Stimulated activated naive CD8-positive, alpha-beta T cell treated with anti-CD3 and anti-CD28 coated beads, Interleukin-15, amount 100 ng/mL, for 72 hours (primary cell): ENCODE data around the gene MICB.
A peak's percentile ranks its signal among the peaks of the same experiment; 100 is the strongest.

Experiments
- ATAC-seq: fragments of 150-1000 bp; cut with Tn5 transposase; 2 replicates; pipeline ENCODE4 v1.10.0; 2021; ENCODE audit warnings: mild to moderate bottlenecking, moderate library complexity
- DNase-seq, 2 donors: peaks; one replicate each; pipeline ENCODE4 v3.0.0; 2021 to 2022
- H3K27ac Mint-ChIP-seq, 2 donors: one replicate each; pipeline ENCODE4 v1.8.0; 2022; ENCODE audit warnings: mild to moderate bottlenecking in 2 of 2, mixed read lengths in 2 of 2, moderate library complexity in 2 of 2
- H3K27me3 Mint-ChIP-seq: one replicate; pipeline ENCODE4 v1.8.0; 2022; ENCODE audit warnings: mixed read lengths
- H3K4me1 Mint-ChIP-seq: one replicate; pipeline ENCODE4 v1.8.0; 2022; ENCODE audit warnings: mild to moderate bottlenecking, mixed read lengths
- H3K4me3 Mint-ChIP-seq, 2 donors: one replicate each; pipeline ENCODE4 v1.8.0; 2022; ENCODE audit warnings: mild to moderate bottlenecking in 2 of 2, mixed read lengths in 2 of 2, moderate library complexity in 1 of 2
- H3K9me3 Mint-ChIP-seq, 2 donors: one replicate each; pipeline ENCODE4 v1.8.0; 2022; ENCODE audit warnings: mixed read lengths in 2 of 2

The MICB gene

GRCh38 chr6:31525553-31525931, 27.6 kb downstream of the MICB start:
- H3K9me3 Mint-ChIP-seq: no peaks in the 10 kb centered on the region
- H3K27ac Mint-ChIP-seq: no peak overlapping the region
- no peaks in the 10 kb centered on the region for H3K27me3 Mint-ChIP-seq
- ATAC-seq (no peak), DNase-seq (no peak)
- H3K4me3 Mint-ChIP-seq: no peak overlapping the region
- H3K4me1 Mint-ChIP-seq: peaks cover 8% of the 10 kb centered on the region

GRCh38 chr6:31525932-31526591, 28.1 kb downstream of the MICB start:
- DNase-seq: no peak
- H3K4me1 Mint-ChIP-seq: peaks cover 13% of the 10 kb centered on the region
- no peaks in the 10 kb centered on the region for H3K27me3 Mint-ChIP-seq
- no peak for ATAC-seq
- no peak overlapping the region for H3K4me3 Mint-ChIP-seq
- peak overlapping the region in 1 of 2 donors; percentile 4 for H3K27ac Mint-ChIP-seq
- no peaks in the 10 kb centered on the region for H3K9me3 Mint-ChIP-seq

DNA sequence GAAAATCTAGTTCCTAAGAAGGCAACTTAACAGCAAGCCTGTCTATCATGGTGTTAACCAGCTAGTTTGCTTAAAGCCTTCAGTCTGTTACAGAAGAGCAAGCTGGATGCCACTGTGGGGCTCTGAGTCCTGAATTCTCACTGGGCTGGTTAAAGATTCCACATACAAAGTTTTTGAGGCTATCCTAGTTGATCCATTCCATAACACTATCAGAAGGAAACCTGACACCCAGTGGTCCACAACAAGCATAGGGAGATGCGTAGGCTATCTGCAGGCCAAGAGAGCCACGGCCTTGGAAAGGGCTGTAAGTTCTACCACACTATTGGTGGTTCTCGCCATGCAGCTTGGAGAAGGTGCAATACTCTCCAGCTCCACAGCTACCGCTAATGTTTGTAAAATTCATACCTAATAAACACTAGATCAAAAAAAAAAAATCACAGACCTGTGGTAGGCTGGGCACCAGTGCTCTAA, 30.4 kb downstream of the MICB start:
- ATAC-seq: peak; percentile 45
- Mint-ChIP-seq H3K27me3 (no peaks in the 10 kb centered on the region), H3K9me3 (no peaks in the 10 kb centered on the region), H3K27ac (peak overlapping the region in 1 of 2 donors; percentile 75), H3K4me3 (no peak overlapping the region), H3K4me1 (peaks cover 28% of the 10 kb centered on the region)
- no peak for DNase-seq

DNA sequence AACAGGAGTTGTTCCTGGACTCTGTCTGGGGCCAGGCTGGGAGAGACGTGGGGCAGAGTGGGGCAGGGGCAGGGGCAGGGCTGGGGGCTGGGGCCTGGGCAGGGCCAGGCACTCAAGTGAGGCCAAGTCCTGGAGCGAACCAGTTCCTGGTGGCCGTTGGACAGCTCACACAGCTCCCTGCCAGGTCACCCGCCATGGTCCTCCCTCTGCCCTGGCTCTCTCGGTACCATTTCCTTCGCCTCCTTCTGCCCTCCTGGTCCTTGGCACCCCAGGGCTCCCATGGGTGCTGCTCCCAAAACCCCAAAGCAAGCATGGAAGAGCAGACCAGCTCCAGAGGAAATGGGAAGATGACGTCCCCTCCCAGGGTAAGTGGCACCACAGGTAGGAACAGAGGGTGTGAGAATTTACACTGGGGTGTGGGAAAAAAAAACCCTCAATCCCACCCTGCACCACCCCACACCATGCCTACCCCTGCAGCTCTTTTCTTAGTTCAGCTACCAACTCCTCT, 30.9 kb downstream of the MICB start, which contains the start of gene MCCD1:
Gene MCCD1 (plus strand): TSS at position 142 of the 508 bp plus-strand sequence. CDS start 53 bp downstream, at position 195.
- Mint-ChIP-seq H3K4me1 (peaks cover 31% of the 10 kb centered on the region), H3K27ac (peak within 1 kb of the TSS in 1 of 2 donors; percentile 75), H3K4me3 (no peak within 1 kb of the TSS), H3K9me3 (no peaks in the 10 kb centered on the region), H3K27me3 (no peaks in the 10 kb centered on the region)
- DNase-seq (no peak), ATAC-seq (peak; percentile 47)

- H3K27ac Mint-ChIP-seq: peak overlapping the region in 1 of 2 donors; percentile 74
- H3K4me3 Mint-ChIP-seq: no peak overlapping the region
- ATAC-seq (peak; percentile 13), DNase-seq (no peak)
- H3K4me1 Mint-ChIP-seq: peaks cover 32% of the 10 kb centered on the region
- no peaks in the 10 kb centered on the region for H3K27me3 Mint-ChIP-seq
- H3K9me3 Mint-ChIP-seq: no peaks in the 10 kb centered on the region
Observed at GRCh38 chr6:31529329-31530150, 31.6 kb downstream of the MICB start.

DNA sequence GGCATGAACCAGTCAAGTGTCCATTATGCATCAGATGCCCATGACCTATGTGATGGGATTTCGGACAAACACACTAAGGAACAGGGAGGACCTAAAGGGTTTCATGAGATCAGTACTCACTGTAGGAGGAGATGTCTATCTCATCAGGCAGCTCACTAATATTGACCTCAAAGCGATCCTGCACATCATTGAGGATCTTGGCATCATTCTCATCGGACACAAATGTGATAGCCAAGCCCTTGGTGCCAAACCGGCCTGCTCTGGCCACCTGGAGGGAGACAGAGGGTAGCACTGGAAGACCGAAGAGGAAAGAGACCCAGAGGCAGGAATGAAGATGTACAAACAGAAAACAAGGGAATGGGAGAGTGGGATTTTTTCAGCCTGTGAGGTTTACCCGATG, 32.7 kb downstream of the MICB start:
- peaks cover 43% of the 10 kb centered on the region for H3K4me1 Mint-ChIP-seq
- H3K27me3 Mint-ChIP-seq: no peaks in the 10 kb centered on the region
- ATAC-seq (no peak), DNase-seq (no peak)
- H3K4me3 Mint-ChIP-seq: no peak overlapping the region
- H3K9me3 Mint-ChIP-seq: no peaks in the 10 kb centered on the region
- H3K27ac Mint-ChIP-seq: no peak overlapping the region

GRCh38 chr6:31531162-31531561, 33.2 kb downstream of the MICB start:
- H3K27ac Mint-ChIP-seq: no peak overlapping the region
- no peaks in the 10 kb centered on the region for H3K27me3 Mint-ChIP-seq
- ATAC-seq: no peak
- peaks cover 44% of the 10 kb centered on the region for H3K4me1 Mint-ChIP-seq
- no peak overlapping the region for H3K4me3 Mint-ChIP-seq
- H3K9me3 Mint-ChIP-seq: no peaks in the 10 kb centered on the region
- DNase-seq: no peak

DNA sequence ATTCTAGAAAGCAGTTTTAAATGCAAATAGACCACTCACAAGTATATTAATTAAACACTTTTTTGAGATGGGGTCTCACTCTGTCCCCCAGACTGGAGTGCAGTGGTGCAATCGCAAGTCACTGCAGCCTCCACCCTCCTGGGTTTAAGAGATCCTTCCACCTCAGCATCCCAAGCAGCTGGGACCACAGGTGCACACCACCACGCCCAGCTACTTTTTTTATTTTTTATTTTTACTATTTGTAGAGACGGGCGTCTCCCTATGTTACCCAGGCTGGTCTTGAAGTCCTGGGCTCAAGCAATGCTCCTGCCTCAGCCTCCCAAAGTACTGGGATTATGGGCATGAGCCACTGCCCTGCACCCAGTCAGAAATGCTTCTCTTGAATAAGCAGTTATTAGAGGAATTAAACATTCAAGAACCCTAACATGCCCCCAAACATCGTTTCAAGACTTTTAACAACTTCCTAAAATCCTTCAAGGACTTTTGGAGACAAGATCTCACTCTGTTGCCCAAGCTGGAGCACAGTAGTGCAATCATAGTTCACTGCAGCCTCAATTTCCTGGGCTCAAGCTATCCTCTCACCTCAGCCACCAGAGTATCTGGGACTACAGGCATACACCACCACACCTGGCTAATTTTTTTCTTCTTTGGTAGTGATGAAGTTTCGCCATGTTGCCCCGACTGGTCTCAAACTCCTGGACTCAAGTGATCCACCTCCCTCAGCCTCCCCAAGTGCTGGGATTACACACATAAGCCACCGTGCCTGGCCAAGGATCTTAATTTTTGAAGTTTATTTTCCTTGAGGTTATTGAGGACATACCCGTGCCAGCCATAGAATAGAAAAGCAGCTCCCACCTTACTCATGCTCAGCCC, 34.1 kb downstream of the MICB start:
- H3K27ac Mint-ChIP-seq: peak overlapping the region in 1 of 2 donors; percentile 27
- H3K9me3 Mint-ChIP-seq: no peaks in the 10 kb centered on the region
- DNase-seq (no peak), ATAC-seq (no peak)
- H3K4me1 Mint-ChIP-seq: peaks cover 47% of the 10 kb centered on the region
- H3K27me3 Mint-ChIP-seq: no peaks in the 10 kb centered on the region
- H3K4me3 Mint-ChIP-seq: no peak overlapping the region

DNA sequence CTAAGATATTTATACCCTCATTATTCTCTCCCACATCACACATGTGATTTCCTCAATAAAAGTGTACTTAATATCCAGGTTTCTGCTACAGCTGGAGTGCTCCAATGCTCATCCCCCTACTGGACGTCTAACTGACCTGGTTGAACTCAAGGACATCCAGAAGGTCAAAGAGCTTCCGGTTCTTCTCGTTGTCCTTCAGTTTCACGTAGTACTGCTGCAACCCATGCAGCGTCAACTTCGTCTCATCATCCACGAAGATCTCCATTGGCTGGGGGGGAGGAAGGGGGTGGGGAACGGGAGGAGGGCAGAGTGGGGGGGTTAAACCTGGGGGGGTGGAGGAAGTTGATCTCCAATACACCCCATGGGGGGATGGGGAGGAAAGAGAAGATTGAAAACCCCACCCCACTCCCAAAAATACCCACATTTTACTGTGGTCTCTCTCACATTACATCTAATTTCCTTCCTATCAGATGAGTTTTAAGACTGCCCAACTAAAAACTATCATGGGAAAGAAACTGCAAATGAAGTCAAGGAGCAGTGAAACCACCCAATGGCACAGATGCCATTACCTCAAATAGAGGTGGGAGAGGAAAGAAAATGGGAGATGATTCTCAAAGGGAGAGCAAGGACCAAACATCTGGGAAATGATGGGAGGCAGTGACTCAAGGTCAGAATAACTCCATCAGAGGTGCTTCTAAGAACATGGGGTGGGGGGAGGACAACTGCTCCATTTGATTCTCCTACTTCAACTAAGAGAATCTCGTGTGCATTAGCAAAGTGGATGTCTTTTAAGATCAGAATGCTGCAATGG, 34.9 kb downstream of the MICB start:
- H3K9me3 Mint-ChIP-seq: no peaks in the 10 kb centered on the region
- ATAC-seq (no peak), DNase-seq (no peak)
- no peak overlapping the region for H3K4me3 Mint-ChIP-seq
- H3K4me1 Mint-ChIP-seq: peaks cover 53% of the 10 kb centered on the region
- no peaks in the 10 kb centered on the region for H3K27me3 Mint-ChIP-seq
- peak overlapping the region in 1 of 2 donors; percentile 68 for H3K27ac Mint-ChIP-seq

DNA sequence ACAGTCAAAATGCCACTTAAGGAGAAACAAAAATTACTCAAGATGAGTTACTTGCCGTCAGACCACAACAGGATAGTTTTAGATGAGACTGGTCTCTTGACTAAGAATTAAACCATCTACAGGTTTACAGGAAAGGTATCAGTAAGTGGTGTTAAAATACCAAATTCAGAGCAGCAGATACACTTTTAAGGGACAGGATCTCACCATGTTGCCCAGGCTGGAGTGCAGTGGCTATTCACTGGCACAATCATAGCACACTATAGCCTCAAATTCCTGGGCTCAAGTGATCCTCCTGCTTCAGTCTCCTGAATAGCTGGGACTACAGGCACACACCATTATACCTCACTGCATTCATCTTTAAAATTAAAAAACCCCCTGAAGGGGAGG, 35.5 kb downstream of the MICB start:
- Mint-ChIP-seq H3K27ac (no peak overlapping the region), H3K4me3 (no peak overlapping the region), H3K27me3 (no peaks in the 10 kb centered on the region), H3K4me1 (peaks cover 57% of the 10 kb centered on the region), H3K9me3 (no peaks in the 10 kb centered on the region)
- no peak for DNase-seq
- ATAC-seq: no peak

DNA sequence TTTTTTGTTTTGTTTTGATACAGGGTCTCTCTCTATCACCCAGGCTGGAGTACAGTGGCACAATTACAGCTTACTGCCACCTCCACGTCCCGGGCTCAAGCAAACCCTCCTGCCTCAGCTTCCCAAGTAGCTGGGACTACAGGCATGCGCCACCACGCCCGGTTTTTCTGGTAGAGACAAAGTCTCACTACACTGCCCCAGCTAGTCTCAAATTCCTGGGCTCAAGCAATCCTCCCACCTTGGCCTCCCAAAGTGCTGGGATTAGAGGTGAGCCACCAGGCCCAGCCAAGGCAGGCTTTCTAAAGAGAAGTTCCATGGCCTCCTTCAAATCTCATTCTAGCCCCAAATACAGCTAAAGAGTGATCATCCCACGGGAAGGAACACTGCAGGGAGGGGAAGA, 36.1 kb downstream of the MICB start:
- DNase-seq: no peak
- H3K27me3 Mint-ChIP-seq: no peaks in the 10 kb centered on the region
- no peak overlapping the region for H3K4me3 Mint-ChIP-seq
- peaks cover 63% of the 10 kb centered on the region for H3K4me1 Mint-ChIP-seq
- ATAC-seq: no peak
- no peaks in the 10 kb centered on the region for H3K9me3 Mint-ChIP-seq
- peak overlapping the region in 1 of 2 donors; percentile 54 for H3K27ac Mint-ChIP-seq

DNA sequence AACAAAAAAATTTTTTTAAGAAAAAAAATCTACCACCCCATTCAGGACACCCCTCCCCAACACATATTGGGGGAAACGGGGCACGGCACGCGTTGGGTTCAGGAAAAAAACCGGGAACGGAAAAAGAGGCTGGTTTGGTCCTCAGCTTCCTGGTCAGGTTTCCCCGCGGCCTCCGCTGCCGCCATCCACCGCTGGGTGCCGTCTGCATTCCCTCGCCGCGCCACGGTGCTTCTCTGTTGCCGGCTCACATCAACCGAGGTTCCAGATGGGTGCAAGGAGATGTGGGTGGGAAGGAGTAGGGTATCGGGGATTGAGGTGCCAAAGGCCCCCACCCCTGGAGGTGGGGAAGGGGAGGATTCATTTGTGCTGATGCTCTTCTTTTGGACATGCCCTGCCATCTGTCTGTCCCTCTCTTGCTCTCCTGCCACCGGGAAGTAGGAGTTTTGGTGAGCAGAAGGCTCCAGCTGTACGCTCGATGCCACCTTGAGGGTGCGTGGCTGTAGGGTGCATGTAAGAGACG, 36.6 kb downstream of the MICB start:
- no peak for ATAC-seq
- no peak overlapping the region for H3K4me3 Mint-ChIP-seq
- DNase-seq: no peak
- no peaks in the 10 kb centered on the region for H3K27me3 Mint-ChIP-seq
- peak overlapping the region in 1 of 2 donors; percentile 64 for H3K27ac Mint-ChIP-seq
- peaks cover 69% of the 10 kb centered on the region for H3K4me1 Mint-ChIP-seq
- H3K9me3 Mint-ChIP-seq: no peaks in the 10 kb centered on the region

- peaks cover 76% of the 10 kb centered on the region for H3K4me1 Mint-ChIP-seq
- DNase-seq (no peak), ATAC-seq (no peak)
- no peaks in the 10 kb centered on the region for H3K27me3 Mint-ChIP-seq
- H3K9me3 Mint-ChIP-seq: no peaks in the 10 kb centered on the region
- H3K4me3 Mint-ChIP-seq: peak overlapping the region in 1 of 2 donors; percentile 14
- peak overlapping the region in 1 of 2 donors; percentile 90 for H3K27ac Mint-ChIP-seq
Observed at GRCh38 chr6:31535538-31536324, 37.8 kb downstream of the MICB start.
